Glutamatergic neuron (in vitro differentiated cells): ENCODE measurements around the gene CENPU. TPM values are rescaled to one million over a fixed set of nuclear protein-coding genes. Genes with fewer than 3 reads are reported as not detected.

Experiments
- DNase-seq: peaks from one replicate; pipeline ENCODE4 v3.0.0; 2022
- H3K27ac Mint-ChIP-seq: one replicate; pipeline ENCODE4 v1.8.0; 2020; ENCODE audit warnings: mild to moderate bottlenecking, mixed read lengths, inconsistent platforms; ENCODE audit not compliant: unreplicated experiment
- H3K27me3 Mint-ChIP-seq: one replicate; pipeline ENCODE4 v1.8.0; 2020; ENCODE audit warnings: mild to moderate bottlenecking, moderate library complexity, mixed read lengths, inconsistent platforms; ENCODE audit not compliant: unreplicated experiment
- H3K36me3 Mint-ChIP-seq: one replicate; pipeline ENCODE4 v1.8.0; 2020; ENCODE audit warnings: mild to moderate bottlenecking, mixed read lengths, inconsistent platforms; ENCODE audit not compliant: unreplicated experiment
- H3K4me1 Mint-ChIP-seq: one replicate; pipeline ENCODE4 v1.8.0; 2020; ENCODE audit warnings: mild to moderate bottlenecking, low read depth, mixed read lengths, inconsistent platforms; ENCODE audit not compliant: unreplicated experiment
- H3K4me3 Mint-ChIP-seq: one replicate; pipeline ENCODE4 v1.8.0; 2020; ENCODE audit warnings: mild to moderate bottlenecking, mixed read lengths, inconsistent platforms; ENCODE audit not compliant: unreplicated experiment
- H3K9me3 Mint-ChIP-seq: one replicate; pipeline ENCODE4 v1.8.0; 2020; ENCODE audit warnings: mild to moderate bottlenecking, moderate library complexity, mixed read lengths, inconsistent platforms; ENCODE audit not compliant: unreplicated experiment
- total RNA-seq: library from RNA; stranded (reverse); fragmentation: NEBNext Ultra II Directional; extraction: Animal tissue kit (Norgen Biotek cat#: 25700); gene quantifications from one replicate; pipeline ENCODE4 v1.2.1, GENCODE V29; 2021; ENCODE audit not compliant: unreplicated experiment
- TF ChIP-seq, protein P1 (sequence below): fragments of 200-600 bp; sonication (generic); IDR thresholded peaks from one replicate; pipeline ENCODE4 v1.5.0; 2021; ENCODE audit not compliant: partially characterized antibody, unreplicated experiment

Gene CENPU
- total RNA-seq, 1 donor from 2014 or later: 18.0 TPM

DNA sequence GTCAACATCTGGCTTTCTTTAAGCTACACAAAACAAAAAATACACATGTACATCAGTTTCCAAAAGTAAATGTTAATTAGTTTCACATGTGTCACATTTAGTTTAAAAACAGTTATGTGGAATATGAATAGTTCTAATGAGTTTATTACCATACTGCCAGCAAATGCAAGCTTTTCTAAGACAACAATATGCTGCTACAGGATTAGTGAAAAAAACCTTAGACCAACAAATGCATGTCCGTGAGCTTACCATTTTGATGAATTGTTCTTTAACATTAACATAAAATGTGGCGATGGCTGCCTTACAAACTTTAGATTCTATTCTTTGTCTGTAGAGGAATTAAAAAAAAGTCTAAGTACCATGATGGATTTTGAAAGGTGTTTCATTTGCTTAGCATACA is 31.8 kb downstream of the CENPU start:
- no peaks in the 10 kb centered on the region for H3K9me3 Mint-ChIP-seq
- no peaks in the 10 kb centered on the region for H3K36me3 Mint-ChIP-seq
- TF ChIP-seq, protein P1, sequence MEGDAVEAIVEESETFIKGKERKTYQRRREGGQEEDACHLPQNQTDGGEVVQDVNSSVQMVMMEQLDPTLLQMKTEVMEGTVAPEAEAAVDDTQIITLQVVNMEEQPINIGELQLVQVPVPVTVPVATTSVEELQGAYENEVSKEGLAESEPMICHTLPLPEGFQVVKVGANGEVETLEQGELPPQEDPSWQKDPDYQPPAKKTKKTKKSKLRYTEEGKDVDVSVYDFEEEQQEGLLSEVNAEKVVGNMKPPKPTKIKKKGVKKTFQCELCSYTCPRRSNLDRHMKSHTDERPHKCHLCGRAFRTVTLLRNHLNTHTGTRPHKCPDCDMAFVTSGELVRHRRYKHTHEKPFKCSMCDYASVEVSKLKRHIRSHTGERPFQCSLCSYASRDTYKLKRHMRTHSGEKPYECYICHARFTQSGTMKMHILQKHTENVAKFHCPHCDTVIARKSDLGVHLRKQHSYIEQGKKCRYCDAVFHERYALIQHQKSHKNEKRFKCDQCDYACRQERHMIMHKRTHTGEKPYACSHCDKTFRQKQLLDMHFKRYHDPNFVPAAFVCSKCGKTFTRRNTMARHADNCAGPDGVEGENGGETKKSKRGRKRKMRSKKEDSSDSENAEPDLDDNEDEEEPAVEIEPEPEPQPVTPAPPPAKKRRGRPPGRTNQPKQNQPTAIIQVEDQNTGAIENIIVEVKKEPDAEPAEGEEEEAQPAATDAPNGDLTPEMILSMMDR: no peak
- DNase-seq: no peak
- H3K4me1 Mint-ChIP-seq: no peaks in the 10 kb centered on the region
- H3K27ac Mint-ChIP-seq: no peak overlapping the region
- H3K4me3 Mint-ChIP-seq: no peak overlapping the region
- no peaks in the 10 kb centered on the region for H3K27me3 Mint-ChIP-seq

DNA sequence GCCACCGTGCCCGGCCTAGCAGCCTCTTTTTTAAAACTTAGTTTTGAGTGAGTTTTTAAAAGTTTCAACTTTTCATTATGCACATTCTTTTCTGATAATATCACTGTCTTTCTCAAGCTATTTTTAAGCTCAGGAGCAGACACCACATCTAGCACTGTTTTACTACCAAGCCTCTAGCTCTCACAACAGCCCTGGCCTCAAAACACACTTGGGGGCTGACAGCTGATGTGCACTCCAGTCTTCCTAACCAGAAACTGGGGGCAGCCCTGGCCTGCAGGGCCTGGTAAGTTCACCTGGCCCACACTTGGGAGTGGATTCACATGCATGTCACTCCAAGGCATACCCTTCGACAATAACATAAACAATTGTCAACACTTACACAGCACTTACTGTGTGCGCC is 34.0 kb downstream of the CENPU start:
- no peak for DNase-seq
- Mint-ChIP-seq H3K4me3 (no peak overlapping the region), H3K9me3 (peaks cover 2% of the 10 kb centered on the region), H3K36me3 (no peaks in the 10 kb centered on the region), H3K27me3 (no peaks in the 10 kb centered on the region), H3K4me1 (no peaks in the 10 kb centered on the region), H3K27ac (no peak overlapping the region)
- TF ChIP-seq, protein P1: no peak

DNA sequence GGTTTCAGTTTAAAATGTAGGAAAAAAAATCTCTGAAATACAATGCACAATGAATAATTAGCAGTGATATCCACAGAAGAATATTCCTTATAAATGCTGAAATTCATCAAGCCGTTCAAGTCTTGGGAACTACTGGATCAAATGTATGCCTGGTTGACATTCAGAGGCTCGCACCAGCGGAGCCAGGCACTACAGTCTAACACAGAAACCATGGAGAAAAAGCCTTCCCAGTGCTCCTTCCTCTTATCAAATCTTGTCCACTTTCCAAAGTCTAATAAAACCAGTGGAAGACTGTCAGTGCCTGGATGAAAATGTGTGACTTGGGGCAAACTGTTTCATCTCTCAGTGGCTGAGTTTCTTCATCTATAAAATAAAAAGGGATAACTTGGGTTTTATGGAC is 35.9 kb downstream of the CENPU start:
- TF ChIP-seq, protein P1: no peak
- H3K4me1 Mint-ChIP-seq: no peaks in the 10 kb centered on the region
- DNase-seq: no peak
- H3K4me3 Mint-ChIP-seq: no peak overlapping the region
- peak overlapping the region; percentile 64 for H3K27ac Mint-ChIP-seq
- no peaks in the 10 kb centered on the region for H3K27me3 Mint-ChIP-seq
- H3K9me3 Mint-ChIP-seq: peaks cover 2% of the 10 kb centered on the region
- no peaks in the 10 kb centered on the region for H3K36me3 Mint-ChIP-seq

DNA sequence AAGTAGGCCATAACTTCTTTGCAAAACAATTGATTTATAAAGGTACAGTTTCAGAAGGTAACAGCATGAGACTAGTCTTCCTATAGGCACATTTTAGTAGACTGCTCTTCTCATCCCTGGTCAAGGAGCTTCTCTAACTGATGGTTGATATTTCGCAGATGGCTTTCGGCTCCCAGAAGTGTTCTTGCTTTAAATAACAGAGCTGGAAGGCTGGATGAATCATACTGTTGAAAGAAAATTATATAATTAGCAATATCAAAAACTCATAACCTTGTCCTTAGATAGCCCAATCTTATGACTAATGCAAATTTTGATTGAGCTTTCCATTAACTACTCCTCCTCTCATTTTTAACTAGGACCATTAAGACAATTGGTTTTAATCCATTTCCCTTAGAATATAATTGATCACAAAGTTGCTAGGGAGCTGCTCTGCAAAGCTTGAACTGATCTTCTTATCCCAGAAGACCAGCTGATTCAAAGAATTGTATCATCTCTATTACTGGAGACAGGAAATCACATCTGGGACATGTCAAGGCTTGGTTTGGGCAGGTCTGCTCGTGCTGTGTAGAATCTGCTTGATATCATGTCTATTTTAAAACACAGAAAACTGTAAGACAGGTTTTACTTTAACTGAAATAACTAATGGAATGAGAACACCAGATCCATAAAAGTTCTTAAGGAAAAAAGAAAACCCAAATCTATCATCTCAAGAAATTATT is 38.6 kb downstream of the CENPU start:
- no peaks in the 10 kb centered on the region for H3K27me3 Mint-ChIP-seq
- H3K4me1 Mint-ChIP-seq: no peaks in the 10 kb centered on the region
- no peak overlapping the region for H3K4me3 Mint-ChIP-seq
- H3K27ac Mint-ChIP-seq: no peak overlapping the region
- no peak for DNase-seq
- H3K9me3 Mint-ChIP-seq: peaks cover 2% of the 10 kb centered on the region
- H3K36me3 Mint-ChIP-seq: no peaks in the 10 kb centered on the region
- TF ChIP-seq, protein P1: no peak

DNA sequence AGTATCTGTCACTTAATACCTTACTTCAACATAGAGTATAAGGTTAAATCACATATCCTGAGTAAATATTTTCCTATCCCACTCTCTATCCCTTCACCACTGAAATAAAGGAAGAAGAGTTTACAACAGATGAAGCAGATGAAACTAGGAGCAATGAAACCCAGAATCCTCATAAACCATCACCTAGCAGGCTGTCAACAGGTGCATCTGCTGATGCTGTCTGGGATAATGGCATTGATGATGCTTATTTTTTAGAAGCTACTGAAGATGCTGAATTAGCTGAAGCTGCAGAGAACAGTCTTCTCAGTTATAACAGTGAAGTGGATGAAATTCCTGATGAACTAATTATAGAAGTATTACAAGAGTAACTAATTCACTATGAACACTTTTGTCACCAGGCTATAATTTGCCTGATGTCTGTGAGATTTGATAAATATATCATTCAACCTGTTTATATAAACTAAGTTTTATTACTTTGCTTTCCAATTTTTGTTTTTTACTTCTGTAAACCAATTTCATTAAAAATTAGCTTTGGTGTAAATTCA is 39.4 kb downstream of the CENPU start:
- Mint-ChIP-seq H3K4me1 (no peaks in the 10 kb centered on the region), H3K27ac (no peak overlapping the region), H3K27me3 (no peaks in the 10 kb centered on the region), H3K4me3 (no peak overlapping the region), H3K36me3 (no peaks in the 10 kb centered on the region), H3K9me3 (peaks cover 2% of the 10 kb centered on the region)
- TF ChIP-seq, protein P1: no peak
- no peak for DNase-seq
